ENCODE measurements around the gene GLYATL1B. TPM values are rescaled to one million over a fixed set of nuclear protein-coding genes. Genes with fewer than 3 reads are reported as not detected.

Gene GLYATL1B
- polyA plus RNA-seq, 3 donors: not detected

Other genes with a start within 250 kb of the GLYATL1B start
- gene GLYATL2, start 241.6 kb upstream of the GLYATL1B start, polyA plus RNA-seq: not detected
- gene GLYATL1, start 146.8 kb upstream of the GLYATL1B start, polyA plus RNA-seq: not detected
- gene FAM111B, start 20.9 kb downstream of the GLYATL1B start, polyA plus RNA-seq: under 1 TPM in 1 of 3 donors, not detected in 2; 0.09 TPM
- 100 to 1,000 TPM in 1 of 3 donors, 10 to 100 TPM in 2; 34.6 to 101 (median 55.7) TPM for gene FAM111A, start 56.5 kb downstream of the GLYATL1B start, polyA plus RNA-seq
- 1 to 10 TPM in 2 of 3 donors, under 1 TPM in 1; 0.96 to 1.9 (median 1.1) TPM for gene DTX4, start 85.8 kb downstream of the GLYATL1B start, polyA plus RNA-seq
- 100 to 1,000 TPM; 273 to 971 (median 691) TPM for gene MPEG1, start 126.6 kb downstream of the GLYATL1B start, polyA plus RNA-seq

All from CD14-positive monocyte (primary cell).